ENCODE data around the gene DRD2.

GRCh38 chr11:113397212-113397611 lies 78.0 kb downstream of the DRD2 start:
- TF ChIP-seq CTCF (IDR thresholded peaks at IDR 0.05) (no peak), POLR2A (IDR thresholded peaks at IDR 0.05) (no peak)
